T-cell (primary cell): ENCODE data around the gene ANKRD45. TPM values are rescaled to one million over a fixed set of nuclear protein-coding genes. Genes with fewer than 3 reads are reported as not detected.
"Not testable (repeated sequence)": the region's sequence is repeated elsewhere in the genome, so short reads cannot be mapped to it uniquely, and the experiment has no call there.

ENCODE experiments used
- ATAC-seq, 4 experiments: fragments of 200-7000 bp in 3 of 4; fragments of 150-1000 bp in 1 of 4; cut with Tn5 transposase; replicated peaks in 1 of 4; 1 replicate in 3 of 4; 2 replicates in 1 of 4; pipeline ENCODE4 v1.10.0; 2021; ENCODE audit warnings: moderate library complexity in 3 of 4, mild to moderate bottlenecking in 2 of 4, moderate number of reproducible peaks in 1 of 4
- CTCF ChIA-PET, 2 donors: fragments of 300-600 bp; sonication (Branson Sonifier 250); formaldehyde crosslinking; loops; one replicate each; lab custom pipeline; 2022; ENCODE audit warnings: antibody characterized with exemption in 2 of 2; lab: Charles Lee
- POLR2A ChIA-PET, 2 donors: fragments of 300-600 bp; sonication (Branson Sonifier 250); formaldehyde crosslinking; loops; one replicate each; lab custom pipeline; 2022; ENCODE audit warnings: antibody characterized with exemption in 2 of 2; lab: Charles Lee
- DNase-seq, 35 experiments: peaks; one replicate each; pipeline versions ENCODE4 v3.0.0 to v3.0.0-alpha.2; 2013 to 2023
- H3K27ac ChIP-seq: one replicate; pipeline ENCODE4 v1.5.1; 2013; ENCODE audit warnings: low read length
- H3K27me3 ChIP-seq, 2 experiments: replicated peaks in 1 of 2; 1 replicate in 1 of 2; 2 replicates in 1 of 2; pipeline versions ENCODE4 v1.6.1 to v1.7.0; 2013; ENCODE audit warnings: low read length in 1 of 2, mixed read lengths in 1 of 2; ENCODE audit not compliant: control insufficient read depth in 2 of 2, insufficient read depth in 2 of 2; ENCODE audit errors: extremely low read depth in 1 of 2
- H3K36me3 ChIP-seq, 2 donors: 1 replicate in 1 of 2; 2 replicates in 1 of 2; pipeline versions ENCODE4 v1.6.1 to v1.7.0; 2013; ENCODE audit warnings: low read length in 1 of 2; ENCODE audit not compliant: control insufficient read depth in 2 of 2, insufficient read depth in 1 of 2; ENCODE audit errors: extremely low read depth in 1 of 2
- H3K4me1 ChIP-seq, 2 experiments: 1 replicate in 1 of 2; 2 replicates in 1 of 2; pipeline versions ENCODE4 v1.6.1 to v1.7.0; 2013; ENCODE audit warnings: low read length in 2 of 2, mixed read lengths in 1 of 2; ENCODE audit not compliant: insufficient read depth in 2 of 2, control insufficient read depth in 1 of 2; ENCODE audit errors: extremely low read depth in 1 of 2
- H3K4me3 ChIP-seq, 2 donors: 1 replicate in 1 of 2; 2 replicates in 1 of 2; pipeline versions ENCODE4 v1.5.1 to v1.7.0; 2013; ENCODE audit warnings: mild to moderate bottlenecking in 2 of 2, low read length in 1 of 2, moderate library complexity in 1 of 2; ENCODE audit not compliant: control insufficient read depth in 1 of 2; ENCODE audit errors: extremely low read depth in 1 of 2
- H3K9me3 ChIP-seq: 2 replicates; pipeline ENCODE4 v1.7.0; 2013
- H3K27ac Mint-ChIP-seq, 2 donors: one replicate each; pipeline ENCODE4 v1.8.0; 2020 to 2021; ENCODE audit warnings: mild to moderate bottlenecking in 2 of 2, mixed read lengths in 2 of 2
- H3K27me3 Mint-ChIP-seq, 2 donors: one replicate each; pipeline ENCODE4 v1.8.0; 2021 to 2022; ENCODE audit warnings: mixed read lengths in 2 of 2
- H3K36me3 Mint-ChIP-seq: one replicate; pipeline ENCODE4 v1.8.0; 2021; ENCODE audit warnings: mixed read lengths
- H3K4me1 Mint-ChIP-seq, 3 donors: one replicate each; pipeline ENCODE4 v1.8.0; 2020 to 2022; ENCODE audit warnings: mixed read lengths in 3 of 3, mild to moderate bottlenecking in 1 of 3
- H3K4me3 Mint-ChIP-seq, 3 donors: one replicate each; pipeline ENCODE4 v1.8.0; 2020 to 2022; ENCODE audit warnings: mild to moderate bottlenecking in 3 of 3, mixed read lengths in 3 of 3, moderate library complexity in 3 of 3
- H3K9me3 Mint-ChIP-seq, 3 donors: one replicate each; pipeline ENCODE4 v1.8.0; 2020 to 2022; ENCODE audit warnings: mixed read lengths in 3 of 3
- WGBS: methylation state at CpG from one replicate; pipeline ENCODE4 v1.1.5; 2013; ENCODE audit warnings: missing lambda C conversion rate; ENCODE audit not compliant: insufficient coverage; 5-methylcytosine and 5-hydroxymethylcytosine counted together
- total RNA-seq, 35 experiments: library from RNA in 6 of 35; stranded (reverse) in 6 of 35; fragments of 120-200 nt in 1 of 35; gene quantifications; one replicate each; pipeline versions ENCODE4 v1.2.1 to v1.2.4 and lab custom pipeline; 2013 to 2026

Gene ANKRD45
- total RNA-seq, 5 donors from 2014 or later (not counting 1 experiment from before 2014, with no cell fraction given) = not detected

DNA sequence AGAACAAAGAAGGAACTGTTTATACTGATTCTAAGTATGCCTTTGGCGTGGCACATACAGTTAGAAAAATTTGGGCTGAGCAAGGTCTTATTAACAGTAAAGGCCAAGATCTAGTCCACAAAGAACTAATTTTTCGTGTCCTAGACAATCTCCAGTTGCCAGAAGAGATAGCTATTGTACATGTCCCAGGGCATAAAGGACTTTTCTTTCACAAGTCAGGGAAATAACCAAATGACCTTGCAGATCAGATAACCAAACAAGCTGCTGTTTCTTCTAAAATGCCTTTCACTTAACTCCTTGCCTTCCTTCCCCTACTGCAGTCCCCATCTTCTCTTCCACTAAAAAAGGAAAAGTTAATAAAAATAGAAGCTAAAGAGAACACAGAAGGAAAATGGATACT, 30.5 kb downstream of the ANKRD45 start:
- WGBS = 50% methylated on average over 2 of the region's 2 CpGs
- no peaks in the 10 kb centered on the region for H3K4me1 Mint-ChIP-seq

DNA sequence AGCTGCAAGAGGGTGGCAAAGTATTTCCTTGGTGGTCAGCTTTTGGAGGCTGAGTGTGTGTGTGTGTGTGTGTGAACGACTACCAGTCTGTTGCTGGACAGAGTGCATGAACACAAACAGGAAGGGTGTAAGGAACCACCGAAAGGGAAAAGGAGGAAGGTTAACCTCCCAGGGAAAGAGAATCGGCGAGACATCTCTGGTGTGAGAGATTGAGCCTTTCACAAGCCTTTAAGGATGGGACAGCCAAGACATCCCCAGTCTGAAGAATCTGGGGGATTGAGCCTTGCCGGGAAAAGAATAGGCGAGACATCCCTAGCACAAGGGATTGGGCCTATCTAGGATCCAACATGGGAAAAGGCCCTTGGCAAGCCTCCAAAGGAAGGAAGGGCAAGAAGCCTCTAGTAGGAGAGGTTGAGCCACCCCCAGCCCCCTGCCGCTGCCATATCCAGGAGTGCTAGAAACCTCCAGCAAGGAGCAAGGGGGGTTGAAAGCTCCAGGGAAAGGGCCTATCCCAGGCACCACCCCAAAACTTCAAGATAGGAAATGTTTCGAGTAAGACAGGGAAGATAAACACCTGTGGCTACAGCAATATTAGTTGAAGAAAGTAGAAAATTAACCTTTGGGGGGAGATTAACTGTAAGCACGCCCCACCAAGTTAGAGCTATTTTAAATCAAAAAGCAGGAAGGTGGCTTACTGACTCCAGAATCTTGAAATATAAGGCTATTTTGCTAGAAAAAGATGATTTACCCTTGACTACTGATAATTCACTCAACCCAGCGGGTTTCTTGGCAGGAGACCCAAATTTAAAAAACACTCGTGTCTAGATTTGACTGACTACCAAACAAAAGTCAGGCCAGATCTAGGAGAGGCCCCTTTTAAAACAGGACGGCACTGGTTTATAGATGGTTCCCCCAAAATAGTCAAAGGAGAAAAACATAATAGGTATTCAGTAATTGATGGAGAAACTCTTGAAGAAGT, 31.3 kb downstream of the ANKRD45 start:
- CTCF ChIA-PET = no interaction called here
- Mint-ChIP-seq H3K27ac (no peak overlapping the region), H3K4me3 (no peak overlapping the region), H3K9me3 (peaks cover 7 to 12% (median 7%) of the 10 kb centered on the region in 3 donors), H3K27me3 (peaks cover 4 to 5% of the 10 kb centered on the region in 2 donors), H3K36me3 (no peaks in the 10 kb centered on the region), H3K4me1 (no peaks in the 10 kb centered on the region)
- DNase-seq (no peak), ATAC-seq (no peak)
- no peaks in the 10 kb centered on the region for H3K36me3 ChIP-seq
- H3K27ac ChIP-seq = no peak overlapping the region
- no peak overlapping the region for H3K4me3 ChIP-seq
- 85% methylated on average over 4 of the region's 12 CpGs for WGBS
- POLR2A ChIA-PET = no interaction called here
- no peaks in the 10 kb centered on the region for H3K27me3 ChIP-seq
- H3K9me3 ChIP-seq = no peaks in the 10 kb centered on the region
- H3K4me1 ChIP-seq = no peaks in the 10 kb centered on the region

More for the DNA sequence above, 30.5 kb downstream of the ANKRD45 start:
- ChIA-PET POLR2A (no interaction called here), CTCF (no interaction called here)
- no peaks in the 10 kb centered on the region for H3K27me3 ChIP-seq
- H3K27ac Mint-ChIP-seq = no peak overlapping the region
- H3K27me3 Mint-ChIP-seq = peaks cover 4 to 5% of the 10 kb centered on the region in 2 donors
- no peaks in the 10 kb centered on the region for H3K36me3 ChIP-seq
- no peaks in the 10 kb centered on the region for H3K9me3 ChIP-seq
- H3K4me3 Mint-ChIP-seq = no peak overlapping the region
- DNase-seq = no peak
- H3K36me3 Mint-ChIP-seq = no peaks in the 10 kb centered on the region
- H3K4me3 ChIP-seq = no peak overlapping the region
- peaks cover 7 to 12% (median 7%) of the 10 kb centered on the region in 3 donors for H3K9me3 Mint-ChIP-seq
- no peak overlapping the region for H3K27ac ChIP-seq
- H3K4me1 ChIP-seq = no peaks in the 10 kb centered on the region
- ATAC-seq = no peak

DNA sequence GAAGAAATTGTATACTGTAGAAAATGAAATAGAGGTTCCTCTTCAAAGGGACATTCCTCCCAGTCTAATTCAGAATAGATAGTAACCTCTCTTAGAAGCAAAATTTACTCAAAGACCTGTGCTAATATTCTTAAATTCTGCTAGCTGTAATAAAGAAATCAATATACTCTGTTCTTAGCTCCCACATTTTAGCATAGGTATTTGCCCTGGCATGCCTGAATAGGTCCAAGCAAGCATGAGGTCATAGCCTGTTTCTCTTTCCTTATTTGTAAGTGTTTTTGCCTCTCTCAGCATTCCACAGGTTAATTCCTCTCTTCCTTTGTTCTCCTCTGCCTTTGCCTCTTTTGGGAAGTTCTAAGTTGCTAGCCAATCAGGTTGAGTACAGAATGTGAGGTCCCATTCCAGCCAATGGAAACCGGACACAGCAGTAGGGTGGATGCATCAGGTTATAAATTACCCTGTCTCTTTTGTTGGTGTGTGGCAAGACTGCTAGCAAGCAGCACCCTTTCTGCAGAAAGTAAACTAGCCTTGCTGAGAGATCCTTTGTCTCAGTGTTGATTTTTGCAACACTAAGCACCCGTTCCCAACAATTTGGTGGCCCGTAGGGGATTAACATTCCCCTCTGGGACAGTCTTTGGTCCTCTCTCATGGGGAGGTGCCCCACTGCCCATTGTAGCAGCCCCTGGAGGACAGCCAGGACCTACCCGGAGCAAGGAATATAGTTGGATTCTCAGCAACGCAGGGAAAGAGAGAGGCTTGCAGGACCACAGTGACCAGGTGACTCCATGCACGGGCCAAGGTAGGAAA, 32.2 kb downstream of the ANKRD45 start:
- H3K4me1 Mint-ChIP-seq, H3K9me3 ChIP-seq, H3K36me3 ChIP-seq, H3K4me1 ChIP-seq, H3K4me3 Mint-ChIP-seq, ATAC-seq, H3K27me3 Mint-ChIP-seq, H3K4me3 ChIP-seq, H3K36me3 Mint-ChIP-seq, DNase-seq, H3K27me3 ChIP-seq, H3K27ac Mint-ChIP-seq, POLR2A ChIA-PET, H3K27ac ChIP-seq, H3K9me3 Mint-ChIP-seq, CTCF ChIA-PET: not testable (repeated sequence)
- 100% methylated on average over 4 of the region's 6 CpGs for WGBS

DNA sequence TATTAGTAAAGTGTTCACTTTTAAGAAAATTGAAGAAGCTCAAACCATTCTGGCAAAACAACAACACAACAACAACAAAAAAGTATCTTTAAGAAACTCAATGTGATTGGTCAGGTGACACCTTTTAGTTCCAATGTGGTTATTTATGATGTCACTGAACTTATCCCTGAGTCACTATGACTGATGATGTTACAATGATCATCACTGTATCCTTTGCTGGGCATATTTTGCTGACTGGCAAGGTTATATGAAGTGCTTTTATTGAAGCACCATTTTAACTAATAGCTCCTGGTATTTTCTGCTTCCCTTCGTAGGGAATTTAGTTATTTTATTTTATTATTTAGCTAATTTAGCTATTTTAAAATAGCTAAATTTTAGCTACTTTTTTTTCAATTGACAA, 34.5 kb downstream of the ANKRD45 start, which contains the start of gene TEX50:
TEX50 (plus strand) TSS at position 223 of the 400 bp plus-strand sequence. CDS start 184 bp downstream, outside the sequence.
- Histone ChIP-seq H3K4me3 (no peak within 1 kb of the TSS), H3K27me3 (no peaks in the 10 kb centered on the region), H3K36me3 (no peaks in the 10 kb centered on the region), H3K27ac (no peak within 1 kb of the TSS), H3K9me3 (no peaks in the 10 kb centered on the region), H3K4me1 (no peaks in the 10 kb centered on the region)
- Mint-ChIP-seq H3K9me3 (peaks cover 4 to 8% (median 7%) of the 10 kb centered on the region in 3 donors), H3K27ac (no peak within 1 kb of the TSS), H3K36me3 (no peaks in the 10 kb centered on the region), H3K4me3 (no peak within 1 kb of the TSS), H3K27me3 (peaks cover 5 to 8% of the 10 kb centered on the region in 2 donors), H3K4me1 (no peaks in the 10 kb centered on the region)
- ChIA-PET POLR2A (no interaction called here), CTCF (interaction anchor here in 1 of 2 donors (0.5 kb wide), 1 partner anchor 114 kb away, joined by 4 read pairs; no protein-coding TSS in a partner anchor)
- ATAC-seq = no peak
- no CpG with 5 or more reads among the region's 1 CpG for WGBS
- no peak for DNase-seq

DNA sequence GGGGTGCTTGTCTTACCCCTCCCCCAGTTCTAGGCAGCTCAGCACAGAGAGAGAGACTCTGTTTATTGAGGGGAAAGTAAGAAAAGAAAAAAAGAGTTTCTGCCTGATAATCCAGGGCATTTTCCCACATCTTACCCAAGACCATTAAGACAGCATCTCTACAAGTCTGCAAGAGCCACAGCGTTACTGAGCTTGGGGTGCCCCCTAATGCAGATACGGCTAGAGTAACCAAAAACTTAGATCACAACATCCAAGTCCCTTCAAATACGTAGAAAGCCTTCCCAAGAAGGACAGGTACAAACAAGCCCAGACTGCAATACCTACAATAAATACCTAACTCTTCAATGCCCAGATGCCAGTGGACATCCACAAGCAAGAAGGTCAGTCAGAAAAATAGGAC, 40.8 kb downstream of the ANKRD45 start:
- ChIA-PET CTCF (no interaction called here), POLR2A (no interaction called here)
- no peaks in the 10 kb centered on the region for H3K36me3 Mint-ChIP-seq
- H3K4me3 ChIP-seq = no peak overlapping the region
- H3K4me3 Mint-ChIP-seq = no peak overlapping the region
- H3K36me3 ChIP-seq = no peaks in the 10 kb centered on the region
- no peaks in the 10 kb centered on the region for H3K4me1 ChIP-seq
- peak in 1 of 35 experiments; percentile 22 for DNase-seq
- no peak overlapping the region for H3K27ac Mint-ChIP-seq
- ATAC-seq = no peak
- H3K27me3 Mint-ChIP-seq = peaks cover 1 to 3% of the 10 kb centered on the region in 2 donors
- no peaks in the 10 kb centered on the region for H3K9me3 ChIP-seq
- H3K27ac ChIP-seq = no peak overlapping the region
- no peaks in the 10 kb centered on the region for H3K9me3 Mint-ChIP-seq
- H3K4me1 Mint-ChIP-seq = no peaks in the 10 kb centered on the region
- H3K27me3 ChIP-seq = peaks cover 0 to 7% of the 10 kb centered on the region in 2 experiments
- WGBS = 96% methylated on average over 3 of the region's 3 CpGs

DNA sequence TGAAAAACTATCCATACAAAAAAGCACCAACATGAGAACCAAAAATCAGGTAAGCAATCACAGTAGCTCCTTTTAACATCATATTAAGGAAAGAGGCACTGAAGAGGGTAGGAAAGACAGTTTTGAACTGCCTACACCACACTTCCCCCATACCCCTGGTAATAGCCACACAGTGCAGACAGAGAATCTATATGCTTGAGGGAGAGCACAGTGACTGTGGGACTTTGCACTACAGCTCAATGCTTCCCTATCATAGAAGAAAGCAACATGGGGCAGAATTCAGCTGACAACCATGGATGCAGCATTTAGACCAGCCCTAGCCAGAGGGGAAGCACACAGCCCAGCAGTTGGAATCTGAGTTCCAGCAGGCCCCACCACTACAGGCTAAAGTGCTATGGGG, 42.4 kb downstream of the ANKRD45 start:
- peaks cover 0 to 7% of the 10 kb centered on the region in 2 experiments for H3K27me3 ChIP-seq
- H3K9me3 ChIP-seq = no peaks in the 10 kb centered on the region
- no peaks in the 10 kb centered on the region for H3K36me3 Mint-ChIP-seq
- H3K9me3 Mint-ChIP-seq = peaks cover 0 to 6% (median 4%) of the 10 kb centered on the region in 3 donors
- ATAC-seq (no peak), DNase-seq (no peak)
- no peaks in the 10 kb centered on the region for H3K4me1 Mint-ChIP-seq
- ChIA-PET POLR2A (no interaction called here), CTCF (interaction anchor here in 1 of 2 donors (0.7 kb wide), 1 partner anchor 197 kb away, joined by 3 read pairs; no protein-coding TSS in a partner anchor)
- no peak overlapping the region for H3K4me3 ChIP-seq
- H3K4me1 ChIP-seq = no peaks in the 10 kb centered on the region
- H3K27ac ChIP-seq = no peak overlapping the region
- H3K27me3 Mint-ChIP-seq = peaks cover 0 to 4% of the 10 kb centered on the region in 2 donors
- H3K36me3 ChIP-seq = no peaks in the 10 kb centered on the region
- H3K4me3 Mint-ChIP-seq = no peak overlapping the region
- H3K27ac Mint-ChIP-seq = no peak overlapping the region
